Uterus (tissue), 4 donors: ENCODE results near the gene DGCR2. TPM values are rescaled to one million over a fixed set of nuclear protein-coding genes. Genes with fewer than 3 reads are reported as not detected.

Experiments used
- DNase-seq, 2 donors: peaks; one replicate each; pipeline ENCODE4 v3.0.0-alpha.2; 2019 to 2020
- H3K27ac ChIP-seq, 2 donors: fragments of 200-600 bp; sonication (generic); 1 replicate in 1 of 2; 2 replicates in 1 of 2; pipeline ENCODE4 v1.5.1; 2016 to 2018
- H3K27me3 ChIP-seq, 2 donors: fragments of 200-600 bp; sonication (generic); one replicate each; pipeline ENCODE4 v1.5.1; 2018 to 2019; ENCODE audit warnings: control low read depth in 1 of 2
- H3K36me3 ChIP-seq, 2 donors: fragments of 200-600 bp; sonication (generic); one replicate each; pipeline ENCODE4 v1.5.1; 2019; ENCODE audit warnings: control low read depth in 1 of 2
- H3K4me1 ChIP-seq, 2 donors: fragments of 200-600 bp; sonication (generic); one replicate each; pipeline ENCODE4 v1.5.1; 2018 to 2019; ENCODE audit warnings: control low read depth in 1 of 2
- H3K4me3 ChIP-seq, 2 donors: fragments of 200-600 bp; sonication (generic); 1 replicate in 1 of 2; 2 replicates in 1 of 2; pipeline ENCODE4 v1.5.1; 2018 to 2019; ENCODE audit warnings: mild to moderate bottlenecking in 1 of 2
- H3K9me3 ChIP-seq, 2 donors: fragments of 200-600 bp; sonication (generic); one replicate each; pipeline ENCODE4 v1.5.1; 2019; ENCODE audit warnings: control low read depth in 1 of 2
- POLR2A ChIP-seq, 2 donors: fragments of 450-650 bp; IDR thresholded peaks; one replicate each; pipeline ENCODE4 v1.6.1; 2016; ENCODE audit warnings: antibody characterized with exemption in 2 of 2, mild to moderate bottlenecking in 1 of 2, moderate library complexity in 1 of 2
- intact Hi-C: fragments of 100-400 bp; cut with DNase I; formaldehyde crosslinking; loops from one replicate; pipeline ENCODE4 v1.15.1; 2023; ENCODE audit warnings: low total_unique reads
- total RNA-seq, 4 donors: library from RNA; depleted of rRNA in 3 of 4; stranded (reverse); fragments of >200 nt in 3 of 4; gene quantifications; one replicate each; pipeline versions ENCODE4 v1.1.0 to v1.2.4, GENCODE V29; 2014 to 2023
- TF ChIP-seq, protein P1 (sequence below), 4 experiments: fragments of 200-600 bp in 2 of 4; fragments of 450-650 bp in 2 of 4; sonication (generic) in 2 of 4; IDR thresholded peaks; one replicate each; pipeline ENCODE4 v1.5.1; 2016 to 2019; ENCODE audit warnings: antibody characterized with exemption in 4 of 4, mild to moderate bottlenecking in 2 of 4, moderate library complexity in 1 of 4
- donor health status: DM: yes; HTN: yes; CAD: no.

The DGCR2 gene
- total RNA-seq, 4 donors from 2014 or later, result 18.2 to 88.9 (median 47.6) TPM

GRCh38 chr22:19061471-19062138, 60.6 kb downstream of the DGCR2 start:
- Histone ChIP-seq H3K27ac (no peak overlapping the region), H3K4me3 (no peak overlapping the region), H3K36me3 (no peaks in the 10 kb centered on the region), H3K9me3 (no peaks in the 10 kb centered on the region), H3K4me1 (peaks cover 0 to under 1% of the 10 kb centered on the region in 2 donors), H3K27me3 (no peaks in the 10 kb centered on the region)
- no peak for TF ChIP-seq POLR2A (IDR thresholded peaks at IDR 0.05)
- TF ChIP-seq, protein P1, sequence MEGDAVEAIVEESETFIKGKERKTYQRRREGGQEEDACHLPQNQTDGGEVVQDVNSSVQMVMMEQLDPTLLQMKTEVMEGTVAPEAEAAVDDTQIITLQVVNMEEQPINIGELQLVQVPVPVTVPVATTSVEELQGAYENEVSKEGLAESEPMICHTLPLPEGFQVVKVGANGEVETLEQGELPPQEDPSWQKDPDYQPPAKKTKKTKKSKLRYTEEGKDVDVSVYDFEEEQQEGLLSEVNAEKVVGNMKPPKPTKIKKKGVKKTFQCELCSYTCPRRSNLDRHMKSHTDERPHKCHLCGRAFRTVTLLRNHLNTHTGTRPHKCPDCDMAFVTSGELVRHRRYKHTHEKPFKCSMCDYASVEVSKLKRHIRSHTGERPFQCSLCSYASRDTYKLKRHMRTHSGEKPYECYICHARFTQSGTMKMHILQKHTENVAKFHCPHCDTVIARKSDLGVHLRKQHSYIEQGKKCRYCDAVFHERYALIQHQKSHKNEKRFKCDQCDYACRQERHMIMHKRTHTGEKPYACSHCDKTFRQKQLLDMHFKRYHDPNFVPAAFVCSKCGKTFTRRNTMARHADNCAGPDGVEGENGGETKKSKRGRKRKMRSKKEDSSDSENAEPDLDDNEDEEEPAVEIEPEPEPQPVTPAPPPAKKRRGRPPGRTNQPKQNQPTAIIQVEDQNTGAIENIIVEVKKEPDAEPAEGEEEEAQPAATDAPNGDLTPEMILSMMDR (IDR thresholded peaks at IDR 0.05), result no peak
- DNase-seq, result no peak
- intact Hi-C loops, result no loop called here

DNA sequence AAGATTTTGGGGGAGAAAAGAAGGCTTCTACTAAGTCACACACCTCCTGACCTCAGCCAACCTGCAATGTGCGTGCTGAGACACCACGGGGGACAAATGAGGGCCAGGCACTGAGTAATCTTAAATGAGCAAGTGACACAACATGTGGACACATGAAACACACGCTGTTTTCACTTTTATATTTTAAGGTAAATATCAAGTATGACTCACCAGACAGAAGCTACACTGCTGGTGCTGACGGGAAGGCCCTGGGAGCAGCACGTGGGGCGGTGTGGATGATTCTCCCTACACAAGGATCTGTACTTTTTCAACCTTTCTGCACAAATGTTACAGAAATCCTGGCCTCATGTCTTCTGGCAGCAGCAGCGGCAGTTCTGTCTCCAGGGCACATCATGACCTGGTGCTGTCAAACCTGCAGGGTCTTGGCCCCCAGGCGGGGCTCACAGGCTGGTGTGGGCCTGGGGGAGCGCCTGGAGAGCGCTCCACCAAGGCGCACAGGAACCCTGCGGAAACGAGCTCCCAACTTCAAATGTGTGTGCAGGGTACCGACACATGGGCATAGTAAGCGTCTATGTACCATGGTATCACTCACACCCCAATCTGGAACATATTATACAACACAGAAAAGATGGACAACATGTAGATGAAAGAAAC, 61.7 kb downstream of the DGCR2 start:
- Histone ChIP-seq H3K36me3 (no peaks in the 10 kb centered on the region), H3K4me3 (no peak overlapping the region), H3K27me3 (no peaks in the 10 kb centered on the region), H3K4me1 (no peaks in the 10 kb centered on the region), H3K9me3 (no peaks in the 10 kb centered on the region), H3K27ac (no peak overlapping the region)
- no peak for TF ChIP-seq POLR2A (IDR thresholded peaks at IDR 0.05)
- TF ChIP-seq, protein P1 (IDR thresholded peaks at IDR 0.05), result no peak
- intact Hi-C loops, result no loop called here
- no peak for DNase-seq

DNA sequence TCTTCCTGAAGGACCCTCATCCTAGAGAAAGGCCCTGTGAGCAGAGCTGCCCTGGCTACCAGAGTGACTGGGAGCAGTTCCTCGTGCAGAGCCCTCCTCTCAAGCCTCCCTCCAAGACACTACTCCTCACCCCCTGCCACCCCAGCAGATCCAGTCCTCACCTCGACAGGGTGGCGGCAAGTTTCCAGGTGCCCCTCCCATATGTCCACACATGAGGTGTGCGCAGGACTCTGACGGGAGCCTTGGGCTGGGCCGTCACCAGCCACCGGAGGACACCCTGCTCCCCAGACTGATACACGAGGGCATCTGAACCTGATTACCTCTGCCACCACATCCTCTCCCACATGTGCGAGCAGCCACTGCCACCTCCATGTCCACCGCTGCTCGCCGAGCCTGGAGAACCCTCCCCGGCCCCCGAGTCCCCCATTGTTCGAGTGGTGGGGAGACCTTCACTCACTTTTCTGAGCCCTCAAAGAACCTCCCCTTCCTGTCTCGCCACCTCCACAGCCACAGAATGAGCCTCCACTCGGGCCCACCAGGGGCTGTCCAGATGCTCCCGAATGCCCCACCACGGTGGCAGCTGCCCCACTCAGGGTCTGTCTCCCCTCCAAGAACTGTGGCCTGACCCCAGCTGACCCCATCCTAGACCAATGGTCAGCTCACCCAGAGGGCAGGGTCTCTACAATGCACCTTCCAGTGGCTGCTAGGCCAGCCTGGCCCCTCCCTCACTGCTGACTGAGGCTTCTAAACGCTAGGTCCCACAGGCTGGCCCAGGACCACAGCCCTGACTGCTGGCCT, 62.5 kb downstream of the DGCR2 start:
- H3K27ac ChIP-seq, result no peak overlapping the region
- intact Hi-C loops, result no loop called here
- no peaks in the 10 kb centered on the region for H3K4me1 ChIP-seq
- no peaks in the 10 kb centered on the region for H3K36me3 ChIP-seq
- no peak for DNase-seq
- TF ChIP-seq, protein P1 (IDR thresholded peaks at IDR 0.05), result no peak
- TF ChIP-seq POLR2A (IDR thresholded peaks at IDR 0.05), result no peak
- H3K4me3 ChIP-seq, result no peak overlapping the region
- H3K9me3 ChIP-seq, result no peaks in the 10 kb centered on the region
- no peaks in the 10 kb centered on the region for H3K27me3 ChIP-seq

DNA sequence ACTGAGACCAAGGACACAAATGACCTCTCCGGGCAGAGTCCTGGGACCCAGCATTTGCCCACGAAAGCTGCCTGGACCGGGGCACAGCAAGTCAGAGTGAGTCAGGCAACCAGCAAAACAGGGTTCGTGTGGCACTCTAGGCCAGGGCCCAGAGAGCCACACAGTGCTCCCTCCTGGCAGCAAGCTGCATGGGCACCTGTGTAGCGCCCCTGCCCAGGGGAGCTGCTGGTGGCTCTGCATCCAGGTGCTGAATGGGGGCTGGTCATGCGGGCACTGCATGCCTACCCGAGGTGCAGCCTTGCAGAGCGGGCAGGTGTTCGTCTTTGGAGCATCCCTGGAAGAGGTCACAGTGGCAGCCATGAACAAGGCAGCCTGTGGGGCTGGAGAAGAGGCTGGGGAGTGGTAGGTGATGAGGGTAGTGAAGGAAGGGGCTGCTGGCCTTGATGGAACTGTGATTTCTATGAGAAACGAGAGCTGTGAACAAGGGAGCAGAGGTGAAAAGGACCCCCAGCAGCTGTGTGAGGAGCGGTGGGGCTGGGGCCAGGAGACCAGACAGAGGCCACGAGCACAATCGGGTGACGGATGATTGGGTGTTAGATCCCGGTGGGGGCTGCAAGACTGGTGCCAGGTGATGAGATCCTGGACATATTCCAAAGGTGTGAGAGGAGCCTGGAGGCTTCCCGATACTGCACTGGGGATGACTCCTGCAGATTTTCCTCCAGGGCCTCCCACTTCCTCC, 63.3 kb downstream of the DGCR2 start:
- no peaks in the 10 kb centered on the region for H3K27me3 ChIP-seq
- TF ChIP-seq POLR2A (IDR thresholded peaks at IDR 0.05), result no peak
- TF ChIP-seq, protein P1 (IDR thresholded peaks at IDR 0.05), result no peak
- no peak overlapping the region for H3K4me3 ChIP-seq
- no peaks in the 10 kb centered on the region for H3K36me3 ChIP-seq
- intact Hi-C loops, result no loop called here
- DNase-seq, result no peak
- no peak overlapping the region for H3K27ac ChIP-seq
- no peaks in the 10 kb centered on the region for H3K9me3 ChIP-seq
- H3K4me1 ChIP-seq, result no peaks in the 10 kb centered on the region
